GM12878 (cell line): Measurements from ENCODE around the gene CAMKK2.

Experiments used
- CTCF ChIP-seq, 3 experiments: IDR thresholded peaks in 2 of 3; conservative IDR thresholded peaks in 1 of 3; 2 replicates each; pipeline ENCODE4 v1.5.1; 2011; ENCODE audit warnings: low read depth in 3 of 3, low read length in 3 of 3, mild to moderate bottlenecking in 3 of 3, control low read depth in 2 of 3, moderate library complexity in 2 of 3, inconsistent platforms in 1 of 3, mixed read lengths in 1 of 3; ENCODE audit not compliant: control insufficient read depth in 2 of 3, insufficient read depth in 1 of 3; ENCODE audit errors: extremely low read depth in 1 of 3
- E2F4 ChIP-seq: IDR thresholded peaks from 2 replicates; pipeline ENCODE4 v1.6.1; 2012; ENCODE audit warnings: low read depth, low read length, improper control_type of control experiment
- EP300 ChIP-seq, 2 experiments: fragments of 150-350 bp in 1 of 2; IDR thresholded peaks; 2 replicates each; pipeline ENCODE4 v1.6.1; 2011 to 2012; ENCODE audit warnings: low read depth in 2 of 2, low read length in 2 of 2, borderline replicate concordance in 1 of 2, improper control_type of control experiment in 1 of 2, inconsistent platforms in 1 of 2; ENCODE audit not compliant: control insufficient read depth in 1 of 2
- POLR2A ChIP-seq: IDR thresholded peaks from 2 replicates; pipeline ENCODE4 v1.6.1; 2011; ENCODE audit warnings: low read depth, mild to moderate bottlenecking, low read length
- POLR2AphosphoS5 ChIP-seq: IDR thresholded peaks from 2 replicates; pipeline ENCODE4 v1.6.1; 2011; ENCODE audit warnings: mild to moderate bottlenecking, low read length, inconsistent platforms
- RAD21 ChIP-seq: IDR thresholded peaks from 2 replicates; pipeline ENCODE4 v1.6.1; 2011; ENCODE audit warnings: mild to moderate bottlenecking, low read depth, low read length, moderate library complexity; ENCODE audit not compliant: insufficient read depth
- SMARCA5 ChIP-seq: fragments of 450-650 bp; IDR thresholded peaks from 2 replicates; pipeline ENCODE4 v1.6.1; 2017; ENCODE audit warnings: mild to moderate bottlenecking
- SREBF2 ChIP-seq: IDR thresholded peaks from 2 replicates; pipeline ENCODE4 v1.6.1; 2012; ENCODE audit warnings: mild to moderate bottlenecking, low read length
- YY1 ChIP-seq: IDR thresholded peaks from 2 replicates; pipeline ENCODE4 v1.6.1; 2011; ENCODE audit warnings: low read depth, mild to moderate bottlenecking, low read length
- ZNF384 ChIP-seq: IDR thresholded peaks from 2 replicates; pipeline ENCODE4 v1.6.1; 2012; ENCODE audit warnings: low read depth, mild to moderate bottlenecking, low read length, improper control_type of control experiment, borderline replicate concordance

- no peak for TF ChIP-seq CTCF (IDR thresholded peaks at IDR 0.05 in 2 of 3, conservative IDR thresholded peaks at IDR 0.05 in 1 of 3; ENCODE audit: control insufficient read depth in 2 of 3, extremely low read depth in 1 of 3, insufficient read depth in 1 of 3, low read depth in 3 of 3, low read length in 3 of 3)
- TF ChIP-seq SREBF2 = no peak
- no peak for TF ChIP-seq YY1
- TF ChIP-seq POLR2A = peak; percentile 25; the same call in 1 of the 2 replicates
- TF ChIP-seq SMARCA5 = no peak
- TF ChIP-seq POLR2AphosphoS5 = peak; percentile 24; the same call in 1 of the 2 replicates
- no peak for TF ChIP-seq RAD21
- no peak for TF ChIP-seq E2F4
- no peak for TF ChIP-seq EP300 (IDR thresholded peaks at IDR 0.05; ENCODE audit: borderline replicate concordance in 1 of 2, control insufficient read depth in 1 of 2, low read depth in 2 of 2, low read length in 2 of 2)
- TF ChIP-seq ZNF384 = no peak
These were observed 40.9 kb upstream of the CAMKK2 start for GRCh38 chr12:121337416-121337815.
